Stimulated activated naive CD8-positive, alpha-beta T cell treated with anti-CD3 and anti-CD28 coated beads, Interleukin-15, Interleukin-2, amounts not matched to agents 100 U/mL and 50 U/mL, for 24 hours (primary cell): Measurements from ENCODE around the gene SCFD2.
"Not testable (repeated sequence)": the region's sequence is repeated elsewhere in the genome, so short reads cannot be mapped to it uniquely, and the experiment has no call there.

Experiments
- ATAC-seq: fragments of 150-1000 bp; cut with Tn5 transposase; one replicate; pipeline ENCODE4 v1.10.0; 2021
- DNase-seq: peaks from one replicate; pipeline ENCODE4 v3.0.0; 2021

The SCFD2 gene

GRCh38 chr4:53189011-53189410 lies 176.8 kb downstream of the SCFD2 start:
- no peak for ATAC-seq
- no peak for DNase-seq

DNA sequence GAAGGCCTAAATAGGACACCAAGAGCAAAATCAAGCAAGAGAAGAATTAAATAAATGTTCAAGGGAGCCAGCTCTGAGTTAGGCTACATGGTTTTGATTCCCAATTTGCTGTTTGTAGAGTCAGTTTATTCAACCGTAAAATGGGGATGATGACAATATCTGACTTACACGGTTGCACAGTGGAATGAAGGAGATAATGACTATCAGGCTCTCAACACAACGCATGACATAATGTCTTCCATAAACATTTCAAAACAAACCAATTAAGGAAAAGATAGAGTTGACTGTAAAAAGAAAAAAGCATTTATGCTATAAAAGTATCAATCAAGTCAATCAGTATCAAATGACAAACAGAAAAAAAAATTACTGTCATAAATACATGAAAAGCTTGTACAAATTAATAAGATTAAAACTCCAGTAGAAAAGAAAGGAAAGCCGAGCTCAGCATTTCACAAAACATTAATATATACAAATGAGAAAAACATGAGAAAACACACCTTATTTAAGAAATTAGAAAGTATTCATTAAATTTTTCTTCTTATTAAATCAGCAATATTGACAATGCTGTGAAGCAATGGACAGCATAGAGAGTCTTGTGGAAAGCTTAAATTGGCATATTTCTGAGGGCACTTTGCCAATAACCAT lies 179.0 kb downstream of the SCFD2 start:
- ATAC-seq: no peak
- DNase-seq: no peak

GRCh38 chr4:53185869-53186585 lies 179.8 kb downstream of the SCFD2 start:
- DNase-seq (no peak), ATAC-seq (no peak)

DNA sequence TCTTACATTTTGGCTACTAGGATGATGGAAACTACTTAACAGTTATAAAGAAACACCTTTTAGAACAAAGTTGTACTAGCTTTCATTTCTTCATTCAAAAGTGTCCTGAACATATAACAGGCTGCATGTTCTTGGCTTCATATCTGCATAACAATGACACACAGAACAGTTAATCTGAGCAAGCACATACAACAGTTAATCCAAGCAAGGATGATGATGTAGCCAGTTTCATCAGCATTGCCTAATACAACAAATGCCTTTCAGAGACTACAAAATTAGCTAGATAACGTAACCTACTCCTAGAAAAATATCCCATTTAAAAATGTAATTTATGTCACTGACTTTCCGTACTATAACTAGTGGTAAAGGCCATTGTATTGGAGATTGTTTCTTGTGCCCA lies 182.1 kb downstream of the SCFD2 start:
- ATAC-seq (no peak), DNase-seq (no peak)

DNA sequence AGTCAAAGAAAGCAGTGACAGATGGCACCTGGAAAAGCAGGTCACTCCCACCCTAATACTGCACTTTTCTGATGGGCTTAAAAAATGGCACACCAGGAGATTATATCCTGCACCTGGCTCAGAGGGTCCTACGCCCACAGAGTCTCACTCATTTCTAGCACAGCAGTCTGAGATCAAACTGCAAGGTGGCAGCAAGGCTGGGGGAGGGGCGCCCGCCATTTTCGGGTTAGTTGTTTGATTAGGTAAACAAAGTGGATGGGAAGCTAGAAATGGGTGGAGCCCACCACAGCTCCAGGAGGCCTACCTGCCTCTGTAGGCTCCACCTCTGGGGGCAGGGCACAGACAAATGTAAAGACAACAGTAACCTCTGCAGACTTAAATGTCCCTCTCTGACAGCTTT lies 188.1 kb downstream of the SCFD2 start:
- not testable (repeated sequence) for ATAC-seq, DNase-seq

- no peak for DNase-seq
- ATAC-seq: no peak
These were observed 190.2 kb downstream of the SCFD2 start for GRCh38 chr4:53175640-53176039.

- ATAC-seq: no peak
These were observed 191.0 kb downstream of the SCFD2 start for GRCh38 chr4:53174823-53175222.

GRCh38 chr4:53173576-53173975 lies 192.3 kb downstream of the SCFD2 start:
- DNase-seq (no peak), ATAC-seq (no peak)

More at GRCh38 chr4:53174823-53175222, 191.0 kb downstream of the SCFD2 start:
- DNase-seq: no peak

- ATAC-seq: no peak
- no peak for DNase-seq
These were observed 194.1 kb downstream of the SCFD2 start for GRCh38 chr4:53171797-53172196.

DNA sequence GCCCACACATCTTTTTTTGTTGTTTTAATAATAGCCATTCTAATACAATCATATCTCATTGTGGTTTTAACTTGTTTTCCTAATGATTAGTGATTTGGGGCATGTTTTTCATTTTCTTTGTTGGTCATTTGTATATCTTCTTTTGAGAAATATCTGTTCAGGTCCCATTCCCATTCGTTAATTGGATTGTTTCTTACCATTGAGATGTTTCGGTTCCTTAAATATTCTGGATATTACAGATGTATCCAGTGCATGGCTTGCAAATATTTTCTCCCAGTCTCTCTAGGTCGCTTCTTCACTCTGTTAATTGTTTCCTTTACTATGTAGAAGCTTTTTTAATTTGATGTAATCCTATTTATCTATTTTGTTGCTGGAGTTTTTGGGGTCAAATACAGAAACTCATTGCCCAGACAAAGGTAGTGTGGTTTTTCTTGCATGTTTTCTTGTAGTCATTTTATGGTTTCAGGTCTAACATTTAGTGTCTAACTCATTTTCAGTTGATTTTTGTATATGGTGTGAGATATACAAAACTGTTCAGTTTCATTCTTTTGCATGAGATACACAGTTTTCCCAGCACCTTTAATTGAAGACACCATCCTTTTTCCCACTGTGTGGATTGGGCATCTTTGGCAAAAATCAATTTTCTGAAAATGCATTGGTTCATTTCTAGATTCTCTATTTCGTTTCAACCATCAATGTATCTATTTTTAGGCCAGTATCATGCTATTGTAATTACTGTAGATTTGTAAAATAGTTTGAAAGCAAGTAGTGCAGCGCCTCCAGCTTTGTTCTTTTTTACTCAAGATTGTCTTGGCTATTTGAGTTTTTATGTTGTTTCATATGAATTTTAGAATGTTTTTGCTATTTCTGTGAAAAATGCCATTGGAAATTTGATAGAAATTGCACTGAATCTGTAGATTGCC lies 195.9 kb downstream of the SCFD2 start:
- no peak for ATAC-seq
- DNase-seq: no peak

GRCh38 chr4:53168228-53168627 lies 197.6 kb downstream of the SCFD2 start:
- DNase-seq (no peak), ATAC-seq (no peak)

DNA sequence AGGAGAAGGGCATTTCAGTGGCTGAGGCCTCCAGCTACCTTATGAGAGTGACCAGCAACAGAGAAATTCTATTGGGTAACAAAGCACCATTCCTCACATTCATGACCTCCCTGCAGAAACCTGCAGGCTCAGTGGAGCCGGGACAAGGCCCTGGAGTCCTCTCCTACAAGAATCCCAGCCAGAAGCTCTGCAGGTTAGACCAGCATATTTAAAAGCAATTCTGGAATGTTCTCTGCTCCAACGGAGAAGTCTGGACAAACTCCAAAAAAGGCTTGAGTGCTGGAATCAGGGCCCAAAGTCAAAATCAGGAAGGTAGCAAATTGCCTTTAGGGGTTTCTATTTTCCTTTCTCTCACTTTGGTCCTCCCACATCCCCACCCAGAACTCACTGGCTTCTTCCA lies 202.9 kb downstream of the SCFD2 start:
- ATAC-seq: no peak
- DNase-seq: no peak

- no peak for ATAC-seq
These were observed 204.0 kb downstream of the SCFD2 start for GRCh38 chr4:53161787-53162433.

DNA sequence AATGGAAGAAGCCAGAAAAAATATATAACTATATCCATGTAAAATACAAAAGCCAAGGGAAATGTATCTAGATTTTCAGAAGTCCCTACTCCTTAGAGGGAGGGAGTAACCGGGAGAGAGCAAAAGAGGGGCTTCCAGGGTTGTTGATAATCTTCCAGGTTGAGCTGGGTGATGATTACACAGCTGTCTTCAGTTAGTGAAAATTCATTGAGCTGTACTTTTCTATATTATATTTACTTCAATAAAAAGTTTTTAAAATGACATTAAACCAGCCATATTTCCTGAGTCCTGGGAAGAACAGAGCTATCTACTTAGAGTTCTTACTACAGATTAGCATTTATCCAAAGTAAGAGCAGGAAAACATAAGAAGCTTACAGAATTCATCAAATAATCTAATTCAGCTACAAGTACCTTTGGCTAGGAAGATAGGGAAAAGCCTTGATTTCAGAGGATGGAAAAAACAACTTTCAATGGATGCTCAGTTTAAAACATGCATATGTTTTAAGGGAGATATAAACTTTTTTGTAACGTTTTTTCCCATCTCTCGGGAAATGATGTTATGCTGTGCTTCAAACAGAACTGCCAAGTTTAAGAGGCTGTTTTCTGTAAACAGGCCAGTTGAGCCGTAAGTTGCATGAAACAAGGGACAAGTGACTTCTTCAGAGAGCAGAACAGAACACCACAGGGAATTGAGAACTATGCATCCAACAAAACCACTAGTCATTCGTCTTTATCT lies 204.6 kb downstream of the SCFD2 start:
- DNase-seq: no peak
- no peak for ATAC-seq

More at GRCh38 chr4:53161787-53162433, 204.0 kb downstream of the SCFD2 start:
- DNase-seq: no peak

GRCh38 chr4:53156896-53157295 lies 209.0 kb downstream of the SCFD2 start:
- no peak for ATAC-seq
- DNase-seq: no peak

DNA sequence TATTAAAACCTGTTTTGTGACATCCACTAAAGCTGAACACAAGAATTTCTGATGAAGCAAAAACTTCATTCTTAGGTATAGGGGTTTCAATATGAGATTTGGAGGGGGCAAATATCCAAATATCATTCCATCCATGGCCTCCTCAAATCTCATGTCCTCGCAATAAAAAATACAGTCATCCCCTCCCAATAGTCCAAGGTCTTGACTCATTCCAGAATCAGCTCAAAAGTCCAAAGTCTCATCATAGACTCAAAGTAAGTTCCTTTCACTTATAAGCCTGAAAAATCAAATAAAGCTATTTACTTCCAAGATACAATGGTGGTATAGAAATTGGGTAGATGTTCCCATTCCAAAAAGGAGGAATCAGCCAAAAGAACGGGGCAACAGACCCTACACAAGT lies 213.4 kb downstream of the SCFD2 start:
- no peak for ATAC-seq
- no peak for DNase-seq

GRCh38 chr4:53151489-53151788 lies 214.4 kb downstream of the SCFD2 start:
- no peak for ATAC-seq
- no peak for DNase-seq

- DNase-seq (no peak), ATAC-seq (no peak)
These were observed 215.0 kb downstream of the SCFD2 start for GRCh38 chr4:53150631-53151488.

DNA sequence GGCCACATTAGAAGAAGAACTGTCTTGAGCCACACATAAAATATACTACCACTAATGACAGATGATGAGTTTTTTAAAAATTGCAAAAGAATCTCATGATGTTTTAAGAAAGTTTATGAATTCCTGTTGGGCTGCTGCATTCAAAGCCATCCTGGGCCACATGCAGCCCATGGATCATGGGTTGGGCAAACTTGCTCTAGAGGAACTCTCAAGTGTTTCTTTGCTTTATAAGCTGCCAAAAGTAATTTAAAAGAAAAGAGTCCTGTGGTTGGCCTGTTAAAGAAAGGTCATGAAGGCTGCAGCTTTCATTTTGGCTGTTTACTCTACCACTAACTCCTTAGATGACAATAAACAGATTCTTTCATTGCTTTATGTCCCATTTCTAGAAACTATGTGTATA lies 218.2 kb downstream of the SCFD2 start:
- no peak for DNase-seq
- ATAC-seq: no peak

GRCh38 chr4:53147197-53147596 lies 218.7 kb downstream of the SCFD2 start:
- ATAC-seq (no peak), DNase-seq (no peak)

GRCh38 chr4:53141308-53141707 lies 224.6 kb downstream of the SCFD2 start:
- DNase-seq: no peak
- ATAC-seq: no peak
